Measurements from ENCODE around the gene MGAT5.
"Not testable (repeated sequence)": the region's sequence is repeated elsewhere in the genome, so short reads cannot be mapped to it uniquely, and the experiment has no call there.

MGAT5 gene

DNA sequence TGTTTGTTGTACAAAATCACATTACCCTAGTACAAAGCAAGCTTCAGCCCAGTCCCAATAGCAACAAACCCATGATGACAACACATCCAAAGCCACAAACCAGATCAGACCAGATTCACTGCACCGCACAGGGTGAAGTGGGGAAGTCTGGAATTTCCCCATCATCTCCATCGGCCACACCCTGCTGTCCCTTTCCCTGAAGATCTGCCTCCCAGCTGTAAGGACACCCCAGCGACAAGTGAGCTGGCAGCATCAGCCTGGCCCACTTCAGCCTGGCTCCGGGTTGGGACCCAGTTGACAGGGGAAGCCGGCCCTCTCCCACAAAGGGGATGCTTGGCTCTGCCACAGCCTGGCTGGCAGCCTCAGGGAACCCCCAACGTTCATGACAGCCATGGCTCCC, 207.6 kb downstream of the MGAT5 start:
- H3K27ac Mint-ChIP-seq = no peak overlapping the region
- no peak overlapping the region for H3K4me3 Mint-ChIP-seq
- H3K9me3 Mint-ChIP-seq = no peaks in the 10 kb centered on the region
- H3K27me3 Mint-ChIP-seq = peaks cover 0 to 8% of the 10 kb centered on the region in 2 donors
- H3K36me3 Mint-ChIP-seq (ENCODE audit: insufficient read depth) = peaks cover 4% of the 10 kb centered on the region
- DNase-seq (no peak), ATAC-seq (replicated peaks) (no peak)
- H3K4me1 Mint-ChIP-seq (ENCODE audit: low read depth in 2 of 2) = peaks cover 0 to 3% of the 10 kb centered on the region in 2 donors

DNA sequence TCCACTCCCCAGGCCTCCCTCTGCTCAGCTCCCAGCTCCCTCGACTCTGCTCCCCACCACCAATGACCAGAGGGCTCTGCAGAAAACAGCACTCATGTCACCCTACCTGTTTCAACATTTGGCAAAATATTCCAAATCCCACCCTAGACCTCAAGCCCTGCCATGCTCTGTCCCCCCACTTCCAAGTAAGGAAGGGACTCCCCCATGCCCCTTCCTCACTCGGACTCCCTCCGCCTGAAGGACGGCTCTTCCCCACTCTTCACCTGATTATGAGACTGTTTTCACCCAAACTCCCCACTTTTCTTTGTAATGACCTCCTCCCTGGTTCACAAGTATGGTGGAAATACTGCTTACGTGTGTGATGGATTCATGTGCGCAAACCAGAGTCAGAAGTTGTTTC, 208.4 kb downstream of the MGAT5 start:
- Mint-ChIP-seq H3K36me3 (ENCODE audit: insufficient read depth) (peaks cover 4% of the 10 kb centered on the region), H3K9me3 (no peaks in the 10 kb centered on the region), H3K27ac (no peak overlapping the region), H3K27me3 (peaks cover 0 to 8% of the 10 kb centered on the region in 2 donors), H3K4me3 (no peak overlapping the region), H3K4me1 (ENCODE audit: low read depth in 2 of 2) (peaks cover 0 to 3% of the 10 kb centered on the region in 2 donors)
- DNase-seq = no peak
- no peak for ATAC-seq (replicated peaks)

DNA sequence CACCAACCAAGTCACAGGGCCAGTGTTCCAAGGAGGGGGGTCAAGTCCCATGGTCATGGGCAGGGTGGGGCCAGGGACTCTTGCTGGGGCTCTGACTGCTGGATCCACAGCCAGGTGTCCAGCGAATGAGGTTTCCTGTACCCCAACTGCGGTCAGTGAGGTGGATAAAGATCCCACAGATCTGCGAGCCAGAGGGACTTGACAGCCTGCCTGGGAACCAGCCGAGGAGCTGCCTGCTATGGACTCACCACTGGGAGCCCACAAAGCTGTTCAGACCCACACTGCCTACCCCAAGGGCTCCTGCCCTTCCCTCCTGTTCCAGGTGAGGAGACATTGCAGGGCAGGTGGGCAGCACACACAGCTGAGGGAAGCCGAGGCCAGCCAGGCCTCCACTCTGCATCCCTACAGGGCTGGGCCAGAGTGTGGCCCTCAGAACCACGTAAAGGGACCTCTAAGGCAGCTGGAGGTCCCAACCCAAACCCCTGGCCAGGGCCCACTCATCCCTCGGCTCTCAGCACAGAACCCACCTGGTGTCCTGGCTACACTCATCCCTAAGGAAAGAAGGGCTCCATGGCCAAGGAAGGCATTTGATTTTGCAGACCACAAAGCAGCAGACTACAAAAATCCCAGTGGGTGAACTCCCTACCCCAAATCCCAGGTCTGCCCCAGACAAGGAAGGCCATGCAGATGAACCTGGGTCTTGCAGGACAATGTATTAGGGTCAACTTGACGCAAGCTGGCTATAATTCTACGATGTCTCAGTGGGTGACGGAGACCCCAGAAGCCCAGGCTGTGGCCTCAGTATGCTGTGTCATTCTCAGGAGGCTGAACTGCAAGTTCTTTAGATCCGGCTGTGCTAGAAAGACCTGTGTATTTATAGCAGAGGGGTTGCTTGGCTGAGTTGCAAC, 209.2 kb downstream of the MGAT5 start:
- Mint-ChIP-seq H3K27me3 (peaks cover 0 to 8% of the 10 kb centered on the region in 2 donors), H3K4me3 (no peak overlapping the region), H3K9me3 (no peaks in the 10 kb centered on the region), H3K36me3 (ENCODE audit: insufficient read depth) (peaks cover 4% of the 10 kb centered on the region), H3K4me1 (ENCODE audit: low read depth in 2 of 2) (peaks cover 0 to 3% of the 10 kb centered on the region in 2 donors), H3K27ac (no peak overlapping the region)
- DNase-seq (no peak), ATAC-seq (replicated peaks) (no peak)

DNA sequence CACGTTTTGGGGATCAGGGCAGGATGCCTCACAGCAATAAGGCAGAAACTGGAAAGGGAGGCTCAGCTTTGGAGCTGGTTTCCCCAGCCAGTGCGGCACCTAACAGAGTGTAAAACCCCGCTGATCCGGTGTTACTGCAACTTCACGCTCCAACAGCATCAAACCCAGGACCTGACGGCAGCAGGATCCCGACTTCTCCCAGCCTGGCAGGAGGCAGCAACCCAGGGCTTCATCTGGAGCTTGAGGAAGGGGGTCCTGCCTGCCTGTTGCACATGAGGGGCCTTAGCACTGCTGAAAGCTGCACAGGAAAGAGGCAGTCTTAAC, 209.8 kb downstream of the MGAT5 start:
- Mint-ChIP-seq H3K27ac (no peak overlapping the region), H3K9me3 (no peaks in the 10 kb centered on the region), H3K4me1 (ENCODE audit: low read depth in 2 of 2) (peaks cover 0 to 3% of the 10 kb centered on the region in 2 donors), H3K27me3 (peaks cover 0 to 8% of the 10 kb centered on the region in 2 donors), H3K4me3 (no peak overlapping the region), H3K36me3 (ENCODE audit: insufficient read depth) (peaks cover 4% of the 10 kb centered on the region)
- no peak for DNase-seq
- no peak for ATAC-seq (replicated peaks)

DNA sequence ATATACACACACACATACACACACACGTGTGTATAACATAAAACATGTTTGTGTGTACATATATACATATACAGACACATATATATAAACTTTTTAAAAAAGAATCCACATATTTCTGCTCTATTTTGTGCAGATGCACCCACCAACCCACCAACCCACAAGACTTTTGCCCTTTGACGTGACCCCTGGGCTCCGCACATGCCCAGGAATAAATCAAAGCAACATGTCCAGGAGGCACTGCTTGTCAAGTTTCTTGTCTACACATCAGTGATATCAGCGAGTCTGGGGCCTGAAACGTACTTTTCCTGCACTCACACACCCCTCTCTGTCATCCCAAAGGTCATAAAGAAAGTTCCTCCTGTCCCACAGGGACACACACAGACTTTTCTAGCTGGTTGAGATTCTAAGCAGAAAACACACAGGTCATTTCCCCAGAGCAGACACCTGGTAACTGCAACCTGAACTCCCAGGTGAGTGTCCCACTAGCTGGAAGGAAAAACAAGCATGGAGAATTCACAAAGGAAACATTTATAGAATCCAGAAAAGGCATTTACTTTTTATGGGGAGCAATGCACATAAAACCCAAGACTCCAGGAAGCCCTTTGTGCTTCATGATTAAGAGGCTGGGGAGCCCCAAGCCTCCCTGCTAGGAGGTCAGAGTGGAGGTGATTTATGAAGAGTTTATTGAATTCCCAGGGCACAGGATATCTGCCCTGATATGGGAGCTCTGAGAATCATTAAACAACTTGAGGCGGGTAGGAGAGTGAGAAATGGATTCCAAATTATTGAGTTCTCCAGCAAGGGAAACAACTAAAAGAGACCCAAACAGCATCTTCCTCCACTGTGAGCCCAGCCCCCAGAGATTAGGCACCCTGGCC, 211.6 kb downstream of the MGAT5 start:
- ATAC-seq (replicated peaks) = no peak
- Mint-ChIP-seq H3K4me3 (no peak overlapping the region), H3K27ac (no peak overlapping the region)

DNA sequence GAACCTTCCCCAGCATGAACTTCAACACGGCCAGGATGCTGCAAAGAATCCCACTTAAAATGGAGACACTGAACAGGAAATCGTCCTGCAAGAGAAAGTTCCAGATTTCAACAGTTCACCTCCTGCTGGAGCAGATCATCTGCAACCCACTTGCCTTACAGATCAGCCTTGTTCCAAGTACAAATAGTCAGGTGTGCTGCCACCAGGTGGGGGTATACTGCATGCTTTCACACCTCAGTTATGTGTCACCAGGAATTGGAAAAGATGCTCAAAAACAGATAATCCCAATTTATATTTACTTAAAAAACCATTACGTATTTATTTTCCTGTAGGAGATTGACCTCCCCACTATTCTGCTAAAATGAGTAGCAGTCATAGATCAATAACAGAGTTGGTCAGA, 212.3 kb downstream of the MGAT5 start:
- no peak overlapping the region for H3K27ac Mint-ChIP-seq
- H3K27me3 Mint-ChIP-seq = peaks cover 0 to 8% of the 10 kb centered on the region in 2 donors
- no peaks in the 10 kb centered on the region for H3K4me1 Mint-ChIP-seq (ENCODE audit: low read depth in 2 of 2)
- no peaks in the 10 kb centered on the region for H3K36me3 Mint-ChIP-seq (ENCODE audit: insufficient read depth)
- peak in 2 of 3 experiments; percentile 5 to 18 for DNase-seq
- no peak for ATAC-seq (replicated peaks)
- no peaks in the 10 kb centered on the region for H3K9me3 Mint-ChIP-seq
- H3K4me3 Mint-ChIP-seq = no peak overlapping the region

More for the DNA sequence above, 211.6 kb downstream of the MGAT5 start:
- H3K36me3 Mint-ChIP-seq (ENCODE audit: insufficient read depth) = no peaks in the 10 kb centered on the region
- H3K9me3 Mint-ChIP-seq = no peaks in the 10 kb centered on the region
- H3K4me1 Mint-ChIP-seq (ENCODE audit: low read depth in 2 of 2) = peaks cover 0 to 3% of the 10 kb centered on the region in 2 donors
- no peak for DNase-seq
- H3K27me3 Mint-ChIP-seq = peaks cover 0 to 8% of the 10 kb centered on the region in 2 donors

DNA sequence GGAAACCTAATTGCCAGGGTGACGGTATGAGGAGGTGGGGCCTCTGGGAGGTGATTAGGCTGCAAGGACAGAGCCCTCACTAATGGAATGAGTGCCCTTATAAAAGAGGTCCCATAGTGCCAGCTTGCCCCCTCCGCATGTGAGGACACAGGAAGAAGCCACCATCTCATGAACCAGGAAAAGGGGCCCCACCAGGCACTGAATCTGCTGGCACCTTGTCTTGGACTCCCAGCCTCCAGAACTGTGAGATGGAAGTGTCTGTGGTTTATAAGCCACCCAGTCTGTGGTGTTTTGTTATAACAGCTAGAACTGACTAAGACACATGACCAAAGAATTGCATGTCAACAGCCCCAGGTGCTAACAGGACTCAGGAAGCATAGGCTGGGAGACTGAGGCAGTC, 214.3 kb downstream of the MGAT5 start:
- H3K9me3 Mint-ChIP-seq = no peaks in the 10 kb centered on the region
- H3K4me3 Mint-ChIP-seq = no peak overlapping the region
- DNase-seq = no peak
- H3K4me1 Mint-ChIP-seq (ENCODE audit: low read depth in 2 of 2) = no peaks in the 10 kb centered on the region
- H3K36me3 Mint-ChIP-seq (ENCODE audit: insufficient read depth) = peaks cover 3% of the 10 kb centered on the region
- H3K27me3 Mint-ChIP-seq = no peaks in the 10 kb centered on the region
- ATAC-seq (replicated peaks) = no peak
- no peak overlapping the region for H3K27ac Mint-ChIP-seq

DNA sequence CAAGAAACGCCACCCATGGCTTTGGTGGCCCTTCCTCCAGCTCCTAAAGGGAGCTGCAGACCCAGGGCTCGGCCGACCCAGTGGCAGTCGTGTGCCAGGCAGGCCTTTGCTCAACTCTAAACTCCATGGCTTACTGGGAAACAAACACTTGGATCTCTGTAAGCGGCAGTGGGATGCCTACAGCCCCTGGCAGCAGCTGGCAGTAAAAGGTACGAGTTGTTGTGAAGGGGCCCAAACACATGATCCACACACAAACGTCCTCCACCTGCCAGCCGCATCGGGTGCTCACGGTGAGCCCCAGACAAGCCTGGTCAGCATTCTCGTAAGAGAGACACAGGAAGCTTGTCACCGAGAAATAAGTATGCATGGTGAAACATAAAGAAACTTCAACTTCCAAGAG, 214.9 kb downstream of the MGAT5 start:
- no peaks in the 10 kb centered on the region for H3K9me3 Mint-ChIP-seq
- ATAC-seq (replicated peaks) (no peak), DNase-seq (no peak)
- no peaks in the 10 kb centered on the region for H3K4me1 Mint-ChIP-seq (ENCODE audit: low read depth in 2 of 2)
- no peak overlapping the region for H3K4me3 Mint-ChIP-seq
- peaks cover 3% of the 10 kb centered on the region for H3K36me3 Mint-ChIP-seq (ENCODE audit: insufficient read depth)
- H3K27me3 Mint-ChIP-seq = no peaks in the 10 kb centered on the region
- no peak overlapping the region for H3K27ac Mint-ChIP-seq

DNA sequence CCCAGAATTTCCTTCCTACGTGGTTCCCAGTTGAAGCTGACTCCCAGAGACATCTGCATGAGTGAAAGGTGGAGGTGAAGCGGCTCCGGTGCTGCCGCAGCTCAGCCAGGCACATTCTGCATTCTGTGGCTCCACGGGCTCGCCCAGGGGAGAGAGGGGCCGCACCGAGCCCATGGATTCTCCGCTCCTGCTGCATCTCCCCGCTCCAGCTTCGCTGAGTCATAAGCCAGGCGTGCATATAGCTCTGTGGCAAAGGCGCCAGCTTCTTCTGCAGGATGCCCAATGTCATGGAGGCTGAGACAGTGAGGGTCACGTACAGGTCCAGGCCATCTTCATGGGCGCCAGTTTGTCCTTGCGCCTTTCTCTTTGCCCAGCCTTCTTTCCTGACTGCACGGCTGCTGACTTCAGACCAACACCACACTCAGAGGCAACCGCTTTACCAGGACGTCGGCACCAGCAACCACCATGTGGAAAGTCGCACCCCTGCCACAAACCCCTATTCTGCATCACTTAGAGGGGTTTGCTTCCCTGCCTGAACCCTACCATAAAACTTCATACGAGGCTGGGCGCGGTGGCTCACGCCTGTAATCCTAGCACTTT, 215.7 kb downstream of the MGAT5 start:
- ATAC-seq (replicated peaks) = no peak
- Mint-ChIP-seq H3K27me3 (no peaks in the 10 kb centered on the region), H3K27ac (no peak overlapping the region), H3K4me3 (no peak overlapping the region), H3K4me1 (ENCODE audit: low read depth in 2 of 2) (no peaks in the 10 kb centered on the region), H3K9me3 (no peaks in the 10 kb centered on the region), H3K36me3 (ENCODE audit: insufficient read depth) (peaks cover 3% of the 10 kb centered on the region)
- no peak for DNase-seq

DNA sequence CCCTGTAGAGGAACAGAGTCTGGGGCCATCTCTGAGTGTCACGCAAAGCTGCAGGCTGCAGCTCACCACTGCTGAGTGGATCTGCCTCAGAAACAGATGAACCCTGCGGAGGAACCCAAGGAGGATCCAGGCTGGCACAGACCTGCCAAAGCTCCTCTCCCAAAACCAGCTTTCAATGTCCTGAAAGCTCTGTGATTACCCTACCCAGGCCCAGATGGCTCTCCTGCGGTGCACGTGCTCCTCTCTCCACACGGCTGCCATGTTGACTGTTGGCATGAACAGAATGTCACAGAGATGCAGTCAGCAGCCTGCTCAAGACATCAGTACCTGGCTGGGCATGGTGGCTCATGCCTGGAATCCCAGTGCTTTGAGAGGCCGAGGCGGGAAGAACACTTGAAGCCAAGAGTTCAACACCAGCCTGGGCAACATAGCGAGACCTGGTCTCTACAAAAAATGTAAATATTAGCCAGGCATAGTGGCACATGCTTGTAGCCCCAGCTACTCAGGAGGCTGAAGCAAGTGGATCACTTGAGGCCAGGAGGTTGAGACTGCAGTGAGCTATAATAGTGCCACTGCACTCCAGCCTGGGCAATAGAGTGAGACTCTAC, 216.8 kb downstream of the MGAT5 start:
- no peak overlapping the region for H3K27ac Mint-ChIP-seq
- ATAC-seq (replicated peaks) (no peak), DNase-seq (no peak)
- H3K9me3 Mint-ChIP-seq = no peaks in the 10 kb centered on the region
- no peaks in the 10 kb centered on the region for H3K27me3 Mint-ChIP-seq
- H3K4me3 Mint-ChIP-seq = no peak overlapping the region
- H3K4me1 Mint-ChIP-seq (ENCODE audit: low read depth in 2 of 2) = no peaks in the 10 kb centered on the region
- H3K36me3 Mint-ChIP-seq (ENCODE audit: insufficient read depth) = peaks cover 3% of the 10 kb centered on the region

DNA sequence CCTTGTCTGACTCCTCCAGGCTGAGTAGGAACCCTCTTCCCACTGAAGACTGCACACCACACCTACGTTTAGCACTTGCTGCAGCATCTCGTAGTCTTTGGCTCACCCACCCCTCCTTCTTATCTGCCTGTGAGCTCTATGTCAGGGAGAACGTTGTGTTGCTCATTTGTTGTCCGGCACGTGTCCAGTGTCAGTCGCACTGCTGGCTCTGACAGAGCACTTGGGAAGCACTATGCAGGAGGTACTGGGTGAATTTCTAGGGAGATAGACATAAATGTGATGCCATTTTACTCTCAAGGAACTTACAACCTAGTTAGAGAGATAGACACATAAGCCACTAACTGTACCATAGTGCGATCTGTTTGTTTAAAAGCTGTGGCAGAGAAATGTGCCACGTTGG, 223.1 kb downstream of the MGAT5 start:
- DNase-seq; H3K4me1 Mint-ChIP-seq (ENCODE audit: low read depth in 2 of 2): not testable (repeated sequence)
- H3K27me3 Mint-ChIP-seq = peaks cover 7 to 17% of the 10 kb centered on the region in 2 donors

DNA sequence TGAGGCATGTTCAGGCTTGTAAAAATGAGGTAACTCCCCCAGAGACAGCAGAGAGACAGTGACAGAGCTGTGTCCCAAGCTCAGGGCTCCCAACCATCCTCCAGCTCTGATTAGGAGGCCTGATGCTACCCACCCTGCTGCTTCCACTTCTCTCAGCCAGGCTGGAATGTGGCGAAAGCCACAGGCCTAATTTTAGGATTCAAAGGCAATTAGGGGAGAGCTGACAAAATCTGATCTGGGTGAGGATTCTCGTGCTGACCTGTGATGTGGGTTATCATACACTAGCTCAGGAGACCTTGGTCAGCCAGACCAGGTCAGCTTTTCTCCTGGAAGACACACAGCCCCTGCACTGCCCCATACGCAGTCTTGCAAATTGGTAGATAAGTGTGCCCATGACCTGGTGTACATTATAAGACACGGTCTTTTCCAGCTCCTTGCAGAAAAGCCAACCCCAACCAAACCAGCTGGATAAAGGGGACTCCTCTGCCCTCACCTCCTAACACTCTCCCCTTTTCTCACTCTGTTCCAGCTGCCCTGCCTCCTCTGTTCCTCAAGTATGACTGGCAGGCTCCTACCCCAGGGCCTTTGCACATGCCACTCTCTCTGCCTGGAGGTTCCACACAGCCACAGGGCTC, 225.9 kb downstream of the MGAT5 start:
- H3K27me3 Mint-ChIP-seq = peaks cover 10 to 42% of the 10 kb centered on the region in 2 donors
- H3K9me3 Mint-ChIP-seq = no peaks in the 10 kb centered on the region
- H3K36me3 Mint-ChIP-seq (ENCODE audit: insufficient read depth) = no peaks in the 10 kb centered on the region
- no peak overlapping the region for H3K4me3 Mint-ChIP-seq
- H3K4me1 Mint-ChIP-seq (ENCODE audit: low read depth in 2 of 2) = no peaks in the 10 kb centered on the region
- no peak overlapping the region for H3K27ac Mint-ChIP-seq
- DNase-seq (no peak), ATAC-seq (replicated peaks) (no peak)

More for the DNA sequence above, 223.1 kb downstream of the MGAT5 start:
- not testable (repeated sequence) for H3K27ac Mint-ChIP-seq; ATAC-seq (replicated peaks); H3K4me3 Mint-ChIP-seq; H3K9me3 Mint-ChIP-seq; H3K36me3 Mint-ChIP-seq (ENCODE audit: insufficient read depth)

All from effector memory CD8-positive, alpha-beta T cell (primary cell).